Measurements from ENCODE around the gene STEAP3.
"Not testable (repeated sequence)": the region's sequence is repeated elsewhere in the genome, so short reads cannot be mapped to it uniquely, and the experiment has no call there.

Gene STEAP3

DNA sequence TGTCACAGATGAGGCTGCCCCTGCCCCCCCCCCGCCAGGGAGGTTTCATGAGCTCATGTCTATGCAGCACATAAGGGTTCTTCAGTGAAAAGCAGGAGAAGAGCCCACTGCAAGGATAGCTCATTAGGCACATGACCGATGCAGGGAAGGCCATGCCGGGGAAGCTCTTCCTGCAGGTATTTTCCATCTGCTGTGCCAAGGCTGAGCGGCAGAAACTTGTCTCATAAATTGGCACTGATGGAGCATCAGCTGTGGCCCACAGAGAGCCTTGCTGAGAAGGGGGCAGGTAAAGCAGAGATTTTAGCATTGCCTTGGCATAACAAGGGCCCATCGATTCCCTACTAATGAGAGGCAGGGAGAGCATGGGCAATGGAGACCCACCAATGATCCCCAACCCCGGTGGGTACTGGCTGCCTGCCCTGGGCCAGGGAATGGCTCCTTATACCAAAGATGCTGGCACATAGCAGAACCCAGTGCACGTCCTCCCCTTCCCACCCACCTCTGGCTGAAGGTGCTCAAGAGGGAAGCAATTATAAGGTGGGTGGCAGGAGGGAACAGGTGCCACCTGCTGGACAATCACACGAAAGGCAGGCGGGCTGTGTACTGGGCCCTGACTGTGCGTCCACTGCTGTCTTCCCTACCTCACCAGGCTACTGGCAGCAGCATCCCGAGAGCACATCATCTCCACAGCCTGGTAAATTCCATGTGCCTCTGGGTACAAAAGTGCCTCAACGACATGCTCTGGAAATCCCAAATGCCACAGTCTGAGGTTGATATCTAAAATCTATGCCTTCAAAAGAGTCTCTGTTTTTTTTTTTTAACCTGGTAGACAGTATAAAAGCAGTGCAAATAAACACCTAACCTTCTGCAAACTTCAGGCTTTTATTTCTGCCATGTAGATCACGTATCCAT is 41.4 kb downstream of the STEAP3 start:
- peak; percentile 66 for DNase-seq

DNA sequence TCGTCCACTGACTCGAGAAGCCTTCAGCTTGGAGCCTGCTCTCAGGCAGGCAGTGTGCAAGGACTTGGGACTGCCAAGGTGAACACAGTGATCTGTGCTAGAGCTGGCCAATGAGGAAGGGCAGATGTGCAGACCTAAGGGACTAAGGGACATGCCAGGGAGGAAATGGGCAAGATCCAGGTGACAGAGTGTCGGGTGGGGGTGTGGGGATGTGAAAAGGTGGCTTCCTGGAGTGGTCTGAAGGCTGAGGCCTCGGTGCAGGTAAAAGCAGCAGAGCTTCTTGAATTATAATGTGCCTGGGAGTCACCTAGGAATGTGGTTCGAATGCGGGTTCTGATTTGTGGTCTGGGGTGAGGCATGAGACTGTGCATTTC is 42.0 kb downstream of the STEAP3 start:
- DNase-seq: no peak

GRCh38 chr2:119266091-119266589 is 42.5 kb downstream of the STEAP3 start:
- no peak for DNase-seq

- DNase-seq: no peak
Measured at GRCh38 chr2:119267604-119268003, 44.0 kb downstream of the STEAP3 start.

- DNase-seq: no peak
Measured at GRCh38 chr2:119276864-119277263, 53.2 kb downstream of the STEAP3 start.

- DNase-seq: not testable (repeated sequence)
Measured at GRCh38 chr2:119278385-119278784, 54.8 kb downstream of the STEAP3 start.

DNA sequence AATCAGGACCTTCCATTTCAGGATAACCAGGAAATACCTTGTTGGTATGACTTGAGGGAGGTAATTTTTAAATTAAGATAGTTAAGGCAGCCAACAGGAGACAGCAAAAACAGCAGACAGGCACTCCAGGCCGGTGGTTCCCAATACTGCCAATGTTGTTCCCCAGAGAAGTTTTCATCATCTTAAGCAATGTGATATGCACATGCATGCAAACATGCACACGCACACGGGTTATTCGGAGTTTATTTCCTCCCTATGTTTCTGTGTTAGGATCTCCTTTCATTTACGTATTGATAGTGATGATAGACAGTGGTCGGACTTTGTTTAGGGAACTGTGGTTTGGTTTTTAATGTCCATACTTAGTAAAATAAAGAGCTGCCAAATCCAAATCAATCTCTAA is 55.3 kb downstream of the STEAP3 start:
- no peak for DNase-seq

- DNase-seq: no peak
Measured at GRCh38 chr2:119279666-119280065, 56.0 kb downstream of the STEAP3 start.

DNA sequence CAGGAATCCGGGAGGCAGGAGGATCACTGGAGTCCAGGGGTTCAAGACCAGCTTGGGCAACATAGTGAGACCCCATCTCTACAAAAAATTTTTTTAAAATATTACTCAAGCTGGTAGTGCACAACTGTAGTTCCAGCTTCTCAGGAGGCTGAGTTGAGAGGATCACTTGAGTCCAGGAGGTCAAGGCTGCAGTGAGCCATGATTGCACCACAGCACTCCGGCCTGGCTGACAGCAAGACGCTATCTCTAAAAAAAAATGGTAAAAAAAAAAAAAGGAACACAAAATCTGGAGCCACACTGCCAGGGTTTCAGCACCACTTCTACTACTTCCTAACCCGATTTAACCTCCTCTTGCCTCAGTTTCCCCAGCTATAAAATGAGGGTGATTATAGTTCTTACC is 57.0 kb downstream of the STEAP3 start:
- no peak for DNase-seq

DNA sequence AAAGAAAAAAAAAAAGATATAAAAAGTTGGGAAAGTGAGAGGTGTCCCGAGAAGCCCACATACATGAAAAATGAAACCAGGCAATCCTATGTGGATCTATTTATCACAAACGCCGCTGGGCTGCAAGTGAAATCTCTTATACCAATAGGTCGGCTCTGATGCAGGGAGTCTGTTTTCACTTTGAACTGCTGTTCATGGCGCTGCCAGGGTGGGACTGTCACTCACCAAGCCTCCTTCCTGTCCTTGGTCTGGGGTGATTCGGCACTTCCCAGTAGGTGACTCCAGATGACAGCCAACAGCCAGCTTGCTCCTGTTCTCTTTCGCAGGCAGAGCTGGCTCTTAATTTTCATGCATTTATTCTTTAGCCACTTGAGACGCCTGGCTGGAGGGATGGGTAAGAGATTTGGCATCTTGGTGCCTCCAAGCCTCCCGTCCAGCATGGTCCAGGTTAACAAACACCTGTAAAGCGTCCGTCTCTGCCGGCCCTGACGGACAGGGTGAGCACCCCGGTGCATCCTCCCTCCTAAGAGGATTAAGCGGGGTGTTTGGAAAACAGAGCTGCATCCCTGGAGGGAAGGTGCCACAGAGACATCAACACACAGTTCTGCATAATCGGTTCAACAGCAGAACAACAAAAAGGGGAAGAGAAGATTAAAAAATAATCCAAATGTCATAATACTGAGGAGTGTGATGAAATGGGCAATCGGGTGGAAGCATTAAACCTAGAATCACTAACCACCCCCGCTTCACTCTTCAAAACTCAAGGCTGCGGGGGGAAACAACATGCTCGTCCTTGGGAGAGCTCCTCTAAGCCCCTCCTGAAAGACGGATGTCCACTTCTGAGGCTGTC is 58.7 kb downstream of the STEAP3 start:
- DNase-seq: no peak

GRCh38 chr2:119282996-119283511 is 59.4 kb downstream of the STEAP3 start:
- DNase-seq: no peak

DNA sequence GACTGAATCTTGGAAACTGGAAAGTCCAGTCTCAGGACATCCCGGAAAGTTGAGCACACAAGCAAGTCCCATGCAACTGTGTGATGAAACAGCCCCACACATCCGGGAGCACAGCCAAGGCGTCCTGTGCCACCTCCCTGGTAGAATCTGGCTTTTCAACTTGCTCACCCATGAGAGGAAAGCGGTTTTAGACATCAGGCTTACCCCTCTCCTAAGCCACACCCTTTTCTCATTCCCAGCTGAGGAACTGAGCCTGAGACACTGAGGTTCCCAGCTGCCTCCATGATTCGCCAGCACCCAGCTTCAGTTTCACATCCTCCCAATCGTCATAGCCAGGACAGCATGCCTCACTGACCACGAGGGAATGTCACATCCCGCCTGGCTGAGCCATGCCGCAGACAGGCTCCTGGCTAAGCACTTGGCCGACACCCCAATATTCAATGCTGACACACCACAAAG is 60.3 kb downstream of the STEAP3 start:
- no peak for DNase-seq

- no peak for DNase-seq
Measured at GRCh38 chr2:119286661-119287060, 63.0 kb downstream of the STEAP3 start.

- no peak for DNase-seq
Measured at GRCh38 chr2:119288576-119288975, 64.9 kb downstream of the STEAP3 start.

DNA sequence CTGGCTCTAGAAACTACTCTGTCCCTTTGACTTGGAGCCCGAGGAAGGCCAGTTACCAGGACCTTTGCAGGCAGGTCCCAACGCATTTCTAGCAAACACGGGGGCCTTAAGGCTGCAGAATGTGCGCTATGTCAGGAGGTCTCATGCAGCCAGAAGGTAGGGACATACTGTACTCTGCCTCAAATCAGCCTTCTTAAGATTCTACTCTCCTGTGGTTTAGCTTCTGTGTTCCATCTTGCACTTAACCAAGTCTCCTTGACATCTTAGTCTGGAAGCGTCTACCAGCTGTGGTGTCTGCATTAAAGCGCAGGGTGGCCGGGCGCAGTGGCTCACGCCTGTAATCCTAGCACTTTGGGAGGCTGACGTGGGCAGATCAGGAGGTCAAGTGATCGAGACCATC is 65.5 kb downstream of the STEAP3 start:
- no peak for DNase-seq

GRCh38 chr2:119289642-119290041 is 66.0 kb downstream of the STEAP3 start:
- DNase-seq: no peak

- peak; percentile 83 for DNase-seq
Measured at GRCh38 chr2:119290859-119291587, 67.4 kb downstream of the STEAP3 start.

GRCh38 chr2:119291588-119292167 is 68.0 kb downstream of the STEAP3 start:
- DNase-seq: no peak

DNA sequence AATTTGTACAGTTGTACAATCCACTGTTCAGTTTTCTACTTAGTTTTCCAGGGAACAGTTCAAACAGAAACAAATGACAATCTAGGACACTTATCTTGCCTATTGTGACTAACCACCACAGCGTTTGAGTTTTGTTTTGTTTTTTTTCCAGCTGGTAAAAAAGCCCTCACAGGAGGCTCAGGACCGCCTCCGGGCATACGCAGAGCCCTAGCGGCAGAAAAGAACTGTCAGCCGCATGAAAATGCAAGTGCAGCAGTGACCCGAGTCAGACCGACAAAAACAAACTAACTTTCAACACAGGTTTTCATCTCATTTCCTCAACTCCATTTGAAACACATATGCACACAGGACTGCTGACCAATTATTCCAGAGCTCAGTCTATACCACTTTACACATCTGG is 68.6 kb downstream of the STEAP3 start:
- no peak for DNase-seq

- no peak for DNase-seq
Measured at GRCh38 chr2:119293254-119293653, 69.6 kb downstream of the STEAP3 start.

DNA sequence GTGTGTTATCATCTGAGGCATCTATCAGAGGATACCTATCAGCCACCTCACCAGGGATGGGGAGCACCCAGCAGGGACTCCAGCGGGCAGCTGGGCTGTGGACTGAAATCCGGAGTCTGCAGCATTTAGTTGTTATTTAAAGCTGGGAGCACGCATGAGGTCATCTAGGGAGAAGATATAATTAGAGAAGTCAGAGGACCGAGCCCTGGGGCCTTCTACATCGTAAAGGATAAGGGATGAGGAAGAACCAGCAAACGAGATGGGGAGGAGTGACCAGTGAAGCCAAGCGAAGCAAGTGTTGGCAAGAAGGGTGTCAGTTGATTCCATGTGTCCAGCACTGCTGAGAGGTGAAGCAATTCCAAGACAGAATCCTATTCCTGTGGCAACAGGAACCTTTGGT is 70.3 kb downstream of the STEAP3 start:
- DNase-seq: no peak

DNA sequence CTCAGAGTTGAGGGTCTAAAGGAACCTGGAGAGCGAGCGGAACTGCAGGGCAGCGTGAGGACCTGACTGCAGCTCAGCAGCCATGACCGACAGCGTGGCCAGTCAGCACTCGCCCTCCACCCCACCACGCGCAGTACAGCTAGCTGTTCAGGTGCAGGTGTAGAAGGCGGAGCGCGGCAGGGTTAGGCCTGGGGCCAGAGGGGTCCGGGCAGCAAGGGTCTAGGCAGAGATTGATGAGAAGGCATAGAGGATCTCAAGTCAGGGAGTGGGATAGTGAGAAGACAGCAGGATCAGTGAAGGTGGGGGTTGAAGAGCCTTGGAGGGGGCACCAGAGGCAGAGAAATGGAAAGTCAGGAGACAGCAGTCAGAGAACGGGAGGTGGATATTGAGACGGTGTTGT is 71.0 kb downstream of the STEAP3 start:
- DNase-seq: no peak

Measured in activated CD8-positive, alpha-beta memory T cell treated with anti-CD3 and anti-CD28 coated beads, Interleukin-2, amount 50 U/mL, for 48 hours (primary cell).